GM12891 (cell line): ENCODE measurements around the gene TRIM72.

Experiments
- DNase-seq: peaks from one replicate; pipeline ENCODE4 v3.0.0; 2011; ENCODE audit warnings: low spot score; ENCODE audit not compliant: insufficient read length
- FAIRE-seq: peaks from 2 replicates; lab custom pipeline; 2011; peaks lifted over from hg19 to GRCh38; lab: Jason Lieb, UNC
- PAX5 ChIP-seq: IDR thresholded peaks from 2 replicates; pipeline ENCODE4 v1.6.1; 2011; ENCODE audit warnings: low read length, moderate library complexity, mild to moderate bottlenecking; ENCODE audit not compliant: insufficient read depth, severe bottlenecking
- POLR2A ChIP-seq: IDR thresholded peaks from 2 replicates; pipeline ENCODE4 v1.6.1; 2011; ENCODE audit warnings: low read depth, low read length, control low read depth
- POLR2AphosphoS5 ChIP-seq: IDR thresholded peaks from 2 replicates; pipeline ENCODE4 v1.6.1; 2011; ENCODE audit warnings: low read depth, low read length, control low read depth
- POU2F2 ChIP-seq: IDR thresholded peaks from 2 replicates; pipeline ENCODE4 v1.6.1; 2011; ENCODE audit warnings: low read depth, mild to moderate bottlenecking, control low read depth, low read length, moderate library complexity
- SPI1 ChIP-seq: IDR thresholded peaks from 2 replicates; pipeline ENCODE4 v1.6.1; 2011; ENCODE audit warnings: low read depth, low read length, control low read depth
- TAF1 ChIP-seq: IDR thresholded peaks from 2 replicates; pipeline ENCODE4 v1.6.1; 2011; ENCODE audit warnings: low read depth, low read length, control low read depth

Gene TRIM72

DNA sequence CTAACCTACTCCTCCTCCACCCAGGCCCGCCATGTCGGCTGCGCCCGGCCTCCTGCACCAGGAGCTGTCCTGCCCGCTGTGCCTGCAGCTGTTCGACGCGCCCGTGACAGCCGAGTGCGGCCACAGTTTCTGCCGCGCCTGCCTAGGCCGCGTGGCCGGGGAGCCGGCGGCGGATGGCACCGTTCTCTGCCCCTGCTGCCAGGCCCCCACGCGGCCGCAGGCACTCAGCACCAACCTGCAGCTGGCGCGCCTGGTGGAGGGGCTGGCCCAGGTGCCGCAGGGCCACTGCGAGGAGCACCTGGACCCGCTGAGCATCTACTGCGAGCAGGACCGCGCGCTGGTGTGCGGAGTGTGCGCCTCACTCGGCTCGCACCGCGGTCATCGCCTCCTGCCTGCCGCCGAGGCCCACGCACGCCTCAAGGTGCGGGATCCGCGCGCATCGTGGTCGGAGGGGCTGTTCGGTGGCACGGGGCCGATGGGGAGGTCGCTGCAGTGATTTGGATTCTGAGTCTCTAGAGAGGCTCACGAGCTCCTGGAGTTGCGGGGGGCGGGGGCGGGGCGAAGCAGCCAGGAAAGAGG, 878 bp downstream of the TRIM72 start:
- TF ChIP-seq POLR2A (no peak), SPI1 (no peak), POLR2AphosphoS5 (no peak), POU2F2 (no peak), TAF1 (no peak), PAX5 (no peak)
- FAIRE-seq (no peak), DNase-seq (no peak)

DNA sequence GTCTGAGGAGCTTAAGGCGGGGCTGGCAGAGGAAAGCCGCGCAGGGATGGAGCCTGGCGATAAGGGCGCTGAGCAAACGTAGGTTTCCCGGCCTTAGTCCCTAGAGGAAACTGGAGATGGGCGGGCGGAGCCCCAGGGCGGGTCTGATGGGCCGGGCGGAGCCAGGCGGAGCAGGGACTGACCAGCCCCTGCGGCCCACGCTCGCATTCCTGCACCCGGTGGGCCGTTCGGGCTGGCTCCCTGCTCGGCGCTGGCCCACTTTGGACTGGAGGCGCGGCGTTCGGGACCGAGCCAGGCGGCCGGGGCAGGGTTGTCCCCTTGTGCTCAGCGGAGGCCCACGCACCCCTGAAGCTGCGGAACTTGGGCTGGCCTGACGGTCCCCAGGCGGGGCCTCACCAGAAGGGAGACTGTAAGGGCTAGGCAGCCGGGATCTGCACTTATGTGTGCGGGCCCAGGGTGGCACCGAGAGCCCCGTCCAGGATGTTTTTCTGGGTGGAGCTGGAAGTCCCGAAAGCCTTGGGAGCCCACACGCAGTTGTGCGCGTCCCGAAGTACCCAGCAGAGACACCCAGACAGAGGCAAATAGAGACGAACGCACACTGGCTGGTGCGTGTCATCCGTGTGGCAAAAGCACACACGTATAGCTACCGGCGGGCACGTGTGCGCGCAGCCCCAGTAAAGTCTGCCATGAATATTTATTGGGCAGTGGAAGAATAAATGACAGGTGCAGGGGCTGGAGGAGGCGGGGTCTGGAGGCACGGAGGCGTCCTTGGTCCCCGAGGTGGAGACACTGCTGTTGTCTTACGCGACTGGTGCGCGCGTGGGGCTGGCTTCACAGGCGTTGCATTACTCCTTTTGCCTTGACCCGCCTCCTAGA, 1.6 kb downstream of the TRIM72 start:
- peak; percentile 69 for FAIRE-seq
- TF ChIP-seq POLR2A: no peak
- TF ChIP-seq SPI1: no peak
- no peak for TF ChIP-seq POU2F2
- TF ChIP-seq POLR2AphosphoS5: no peak
- no peak for TF ChIP-seq TAF1
- no peak for DNase-seq

DNA sequence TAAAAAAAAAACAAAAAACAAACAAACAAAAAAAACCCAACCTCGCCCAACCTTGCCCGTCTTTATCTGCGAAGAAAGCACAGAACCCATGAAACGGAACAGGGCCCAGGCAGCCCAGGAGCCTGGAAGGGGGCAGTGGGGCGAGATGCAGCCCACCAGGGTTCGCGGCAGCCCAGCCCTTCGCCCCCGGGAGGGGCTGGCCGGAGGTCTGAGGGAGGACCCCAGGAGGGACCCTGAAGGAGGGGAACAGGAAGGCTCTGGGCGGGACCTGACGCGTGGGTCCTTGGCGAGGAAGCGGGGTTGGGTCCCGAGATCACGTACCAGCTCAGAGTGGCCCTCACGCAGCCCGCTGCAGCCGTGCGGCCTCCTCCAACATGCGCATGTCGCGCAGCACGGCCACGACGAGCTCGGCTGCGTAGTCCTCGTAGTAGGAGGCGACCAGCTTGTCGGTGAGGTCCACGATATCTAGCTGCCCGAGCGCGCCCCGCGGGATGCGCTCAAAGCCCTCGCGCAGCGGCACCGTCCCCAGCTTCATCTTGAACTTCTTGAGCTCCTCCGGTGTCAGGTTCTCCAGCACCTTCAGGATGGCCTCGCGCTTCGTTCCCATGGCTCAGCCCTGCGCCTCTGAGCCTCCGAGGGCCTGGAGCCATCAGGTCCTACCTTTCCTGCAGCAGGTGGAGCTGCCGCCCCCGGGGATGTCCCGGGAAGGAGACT, 2.7 kb downstream of the TRIM72 start, which contains the start of gene PYDC1:
Gene PYDC1 (minus strand): TSS at position 714 of the 714 bp plus-strand sequence. CDS start 107 bp downstream, at position 607.
- TF ChIP-seq POLR2A (no peak), POLR2AphosphoS5 (no peak), PAX5 (no peak), POU2F2 (no peak), TAF1 (no peak), SPI1 (no peak)
- peak; percentile 23 for FAIRE-seq
- DNase-seq: no peak

DNA sequence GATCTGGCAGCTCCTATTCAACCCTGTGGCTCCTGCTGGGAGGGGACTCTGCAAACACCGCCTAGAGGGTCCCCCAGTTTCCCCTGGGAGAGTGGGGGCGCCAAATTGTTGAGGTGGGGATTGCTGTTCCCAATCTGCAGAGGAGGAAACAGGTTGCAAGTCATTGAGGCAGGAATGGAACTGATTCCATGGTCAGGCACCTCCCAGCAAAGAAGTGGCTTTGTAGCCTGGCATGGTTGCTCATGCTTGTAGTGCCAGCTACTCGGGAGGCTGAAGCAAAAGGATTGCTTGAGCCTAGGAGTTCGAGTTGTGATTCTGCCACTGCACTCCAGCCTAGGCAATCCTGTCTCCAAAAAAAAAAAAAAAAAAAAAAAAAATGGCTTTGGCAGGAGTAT, 3.2 kb downstream of the TRIM72 start:
- FAIRE-seq: peak; percentile 52

DNA sequence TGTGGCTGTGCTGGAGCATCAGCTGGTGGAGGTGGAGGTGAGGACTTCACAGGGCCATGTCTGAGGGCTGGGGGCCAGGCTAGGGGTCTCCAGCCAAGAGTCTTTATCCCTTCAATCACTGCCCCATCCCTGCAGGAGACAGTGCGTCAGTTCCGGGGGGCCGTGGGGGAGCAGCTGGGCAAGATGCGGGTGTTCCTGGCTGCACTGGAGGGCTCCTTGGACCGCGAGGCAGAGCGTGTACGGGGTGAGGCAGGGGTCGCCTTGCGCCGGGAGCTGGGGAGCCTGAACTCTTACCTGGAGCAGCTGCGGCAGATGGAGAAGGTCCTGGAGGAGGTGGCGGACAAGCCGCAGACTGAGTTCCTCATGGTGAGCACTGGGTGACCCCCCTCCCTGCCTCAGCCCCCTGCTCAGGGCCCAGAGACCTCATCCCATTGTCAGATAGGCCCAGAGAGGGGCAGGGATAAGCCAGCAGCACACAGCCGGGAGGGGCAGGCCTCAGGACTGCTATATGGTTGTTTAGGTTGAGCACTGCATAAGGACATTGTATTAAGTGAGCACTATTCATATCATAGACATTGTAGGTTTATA, 5.3 kb downstream of the TRIM72 start:
- TF ChIP-seq POU2F2: no peak
- no peak for TF ChIP-seq TAF1
- TF ChIP-seq SPI1: no peak
- no peak for TF ChIP-seq PAX5
- TF ChIP-seq POLR2AphosphoS5: no peak
- no peak for TF ChIP-seq POLR2A
- no peak for FAIRE-seq

More for the DNA sequence above, 3.2 kb downstream of the TRIM72 start:
- no peak for DNase-seq
- TF ChIP-seq SPI1 (no peak), PAX5 (no peak), TAF1 (no peak), POLR2A (no peak), POLR2AphosphoS5 (no peak), POU2F2 (no peak)

DNA sequence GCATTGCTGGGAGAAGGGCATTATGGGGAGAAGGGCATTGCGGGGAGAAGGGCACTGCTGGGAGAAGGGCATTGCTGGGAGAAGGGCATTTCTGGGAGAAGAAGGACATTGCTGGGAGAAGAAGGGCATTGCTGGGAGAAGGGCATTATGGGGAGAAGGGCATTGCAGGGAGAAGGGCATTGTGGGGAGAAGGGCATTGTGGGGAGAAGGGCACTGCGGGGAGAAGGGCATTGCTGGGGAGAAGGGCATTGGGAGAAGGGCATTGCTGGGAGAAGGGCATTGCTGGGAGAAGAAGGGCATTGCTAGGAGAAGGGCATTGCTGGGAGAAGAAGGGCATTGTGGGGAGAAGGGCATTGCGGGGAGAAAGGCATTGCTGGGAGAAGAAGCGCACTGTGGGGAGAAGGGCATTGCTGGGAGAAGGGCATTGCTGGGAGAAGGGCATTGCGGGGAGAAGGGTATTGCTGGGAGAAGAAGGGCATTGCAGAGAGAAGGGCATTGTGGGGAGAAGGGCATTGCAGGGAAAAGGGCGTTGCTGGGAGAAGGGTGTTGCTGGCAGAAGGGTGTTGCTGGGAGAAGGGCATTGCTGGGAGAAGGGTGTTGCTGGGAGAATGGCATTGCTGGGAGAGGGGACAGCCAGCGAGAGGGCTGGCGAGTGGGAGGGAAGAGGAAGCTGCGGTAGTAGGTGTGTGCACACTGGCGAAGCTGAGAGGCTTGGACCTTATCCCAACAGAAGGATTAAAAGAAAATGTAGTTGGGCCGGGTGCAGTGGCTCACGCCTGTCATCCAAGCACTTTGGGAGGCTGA, 7.6 kb downstream of the TRIM72 start:
- no peak for TF ChIP-seq SPI1
- no peak for TF ChIP-seq PAX5
- TF ChIP-seq POU2F2: no peak
- TF ChIP-seq POLR2AphosphoS5: no peak
- TF ChIP-seq POLR2A: no peak
- TF ChIP-seq TAF1: no peak
- DNase-seq: no peak
- FAIRE-seq: no peak

More for the DNA sequence above, 5.3 kb downstream of the TRIM72 start:
- DNase-seq: no peak

DNA sequence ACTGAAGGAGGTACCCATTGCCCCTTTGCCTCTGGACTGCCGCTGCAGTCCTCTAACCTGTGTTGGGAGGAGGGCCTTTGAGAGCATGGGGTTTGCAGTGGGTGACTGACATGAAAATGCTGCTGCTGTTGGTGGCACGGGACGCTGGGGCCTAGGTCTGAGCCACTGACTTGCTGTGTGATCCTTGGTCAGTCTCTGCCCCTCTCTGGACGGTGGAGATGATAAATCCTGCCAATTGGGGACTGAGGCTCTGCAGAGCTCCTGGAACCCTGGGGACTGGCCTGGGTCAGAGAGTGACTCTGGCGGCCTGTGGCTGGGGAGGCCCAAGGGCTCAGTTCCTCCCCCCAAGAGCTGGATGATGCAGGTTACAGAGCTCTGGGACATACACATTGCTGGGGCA, 9.1 kb downstream of the TRIM72 start:
- no peak for FAIRE-seq
- no peak for TF ChIP-seq POLR2AphosphoS5
- no peak for TF ChIP-seq POLR2A
- no peak for TF ChIP-seq TAF1
- no peak for TF ChIP-seq SPI1
- TF ChIP-seq POU2F2: no peak
- TF ChIP-seq PAX5: no peak
- DNase-seq: no peak
